H9 (cell line): ENCODE measurements around the gene ACSBG1. TPM values are rescaled to one million over a fixed set of nuclear protein-coding genes. Genes with fewer than 3 reads are reported as not detected.

Experiments used
- DNase-seq: peaks from one replicate; pipeline ENCODE4 v3.0.0-alpha.2; 2017
- H2AFZ ChIP-seq: one replicate; pipeline ENCODE4 v1.6.1; 2013; ENCODE audit warnings: mild to moderate bottlenecking, low read length, control low read depth, moderate library complexity
- H2AK5ac ChIP-seq: 2 replicates; pipeline ENCODE4 v1.6.1; 2013; ENCODE audit warnings: low read length, control low read depth, mixed read lengths; ENCODE audit not compliant: insufficient read length
- H2BK120ac ChIP-seq: one replicate; pipeline ENCODE4 v1.6.1; 2013; ENCODE audit warnings: low read depth, mild to moderate bottlenecking, low read length, control low read depth, inconsistent platforms; ENCODE audit not compliant: poor library complexity, severe bottlenecking
- H2BK12ac ChIP-seq: 2 replicates; pipeline ENCODE4 v1.6.1; 2013; ENCODE audit warnings: low read length, control low read depth, mixed read lengths, low read depth; ENCODE audit not compliant: insufficient read length
- H2BK15ac ChIP-seq: 2 replicates; pipeline ENCODE4 v1.6.1; 2013; ENCODE audit warnings: low read depth, low read length, control low read depth
- H2BK20ac ChIP-seq: one replicate; pipeline ENCODE4 v1.6.1; 2013; ENCODE audit warnings: low read depth, mild to moderate bottlenecking, low read length, control low read depth, inconsistent platforms; ENCODE audit not compliant: poor library complexity, severe bottlenecking
- H2BK5ac ChIP-seq: 2 replicates; pipeline ENCODE4 v1.6.1; 2013; ENCODE audit warnings: low read length, control low read depth, mixed read lengths; ENCODE audit not compliant: insufficient read length
- H3K14ac ChIP-seq: 2 replicates; pipeline ENCODE4 v1.6.1; 2013; ENCODE audit warnings: low read length, control low read depth; ENCODE audit not compliant: insufficient read depth
- H3K18ac ChIP-seq: 2 replicates; pipeline ENCODE4 v1.6.1; 2013; ENCODE audit warnings: low read depth, mild to moderate bottlenecking, mixed read lengths, low read length, control low read depth; ENCODE audit not compliant: insufficient read length
- H3K23ac ChIP-seq: 2 replicates; pipeline ENCODE4 v1.6.1; 2013; ENCODE audit warnings: low read length, control low read depth, mixed read lengths, low read depth; ENCODE audit not compliant: insufficient read length
- H3K23me2 ChIP-seq: 2 replicates; pipeline ENCODE4 v1.6.1; 2013; ENCODE audit warnings: low read depth, mild to moderate bottlenecking, mixed read lengths, low read length, control low read depth; ENCODE audit not compliant: insufficient read length, poor library complexity, severe bottlenecking
- H3K27ac ChIP-seq: 2 replicates; pipeline ENCODE4 v1.5.1; 2013; ENCODE audit warnings: low read length, control low read depth, mixed read lengths, low read depth; ENCODE audit not compliant: insufficient read length
- H3K27me3 ChIP-seq: 2 replicates; pipeline ENCODE4 v1.6.1; 2013; ENCODE audit warnings: low read length, control low read depth, inconsistent platforms; ENCODE audit not compliant: insufficient read depth
- H3K4ac ChIP-seq: 2 replicates; pipeline ENCODE4 v1.6.1; 2013; ENCODE audit warnings: low read depth, mild to moderate bottlenecking, control low read depth, inconsistent platforms, low read length, moderate library complexity
- H3K4me1 ChIP-seq: 2 replicates; pipeline ENCODE4 v1.6.1; 2013; ENCODE audit warnings: low read length, control low read depth, inconsistent platforms; ENCODE audit not compliant: insufficient read depth
- H3K4me2 ChIP-seq: 2 replicates; pipeline ENCODE4 v1.6.1; 2013; ENCODE audit warnings: low read length, control low read depth, mixed read lengths; ENCODE audit not compliant: insufficient read length, insufficient read depth
- H3K56ac ChIP-seq: 2 replicates; pipeline ENCODE4 v1.6.1; 2013; ENCODE audit warnings: low read depth, mild to moderate bottlenecking, mixed read lengths, low read length, control low read depth; ENCODE audit not compliant: insufficient read length
- H3K79me1 ChIP-seq: 2 replicates; pipeline ENCODE4 v1.6.1; 2013; ENCODE audit warnings: low read depth, mild to moderate bottlenecking, moderate library complexity, low read length, control low read depth, inconsistent platforms; ENCODE audit not compliant: insufficient read depth, poor library complexity, severe bottlenecking
- H3K79me2 ChIP-seq: 2 replicates; pipeline ENCODE4 v1.6.1; 2013; ENCODE audit warnings: low read length, control low read depth, inconsistent platforms; ENCODE audit not compliant: insufficient read depth
- H3K9ac ChIP-seq: 2 replicates; pipeline ENCODE4 v1.6.1; 2013; ENCODE audit warnings: low read length, control low read depth, mixed read lengths; ENCODE audit not compliant: insufficient read length; ENCODE audit errors: extremely low read depth
- H3K9me3 ChIP-seq: one replicate; pipeline ENCODE4 v1.6.1; 2013; ENCODE audit warnings: low read depth, low read length, inconsistent platforms; ENCODE audit not compliant: control insufficient read depth
- H3T11ph ChIP-seq: one replicate; pipeline ENCODE4 v1.6.1; 2013; ENCODE audit warnings: mild to moderate bottlenecking, low read length, control low read depth, inconsistent platforms
- H4K20me1 ChIP-seq: one replicate; pipeline ENCODE4 v1.6.1; 2013; ENCODE audit not compliant: control insufficient read depth, insufficient read length, insufficient read depth
- H4K5ac ChIP-seq: 2 replicates; pipeline ENCODE4 v1.6.1; 2013; ENCODE audit warnings: low read depth, mild to moderate bottlenecking, mixed read lengths, low read length, control low read depth; ENCODE audit not compliant: insufficient read length
- H4K8ac ChIP-seq: replicated peaks from 2 replicates; pipeline ENCODE4 v1.6.1; 2013; ENCODE audit warnings: low read length, control low read depth, mixed read lengths, low read depth; ENCODE audit not compliant: insufficient read length
- H4K91ac ChIP-seq: 2 replicates; pipeline ENCODE4 v1.6.1; 2013; ENCODE audit warnings: low read depth, mild to moderate bottlenecking, moderate library complexity, mixed read lengths, low read length, control low read depth; ENCODE audit not compliant: insufficient read length
- H3K27ac Mint-ChIP-seq, 3 experiments: 2 replicates in 2 of 3; 3 replicates in 1 of 3; pipeline ENCODE4 v1.8.0; 2020 to 2021; ENCODE audit warnings: mixed read lengths in 3 of 3, mild to moderate bottlenecking in 1 of 3, moderate library complexity in 1 of 3
- H3K27me3 Mint-ChIP-seq: 2 replicates; pipeline ENCODE4 v1.8.0; 2021; ENCODE audit warnings: low read depth, mild to moderate bottlenecking, moderate library complexity, mixed read lengths
- H3K36me3 Mint-ChIP-seq, 3 experiments: 2 replicates in 2 of 3; 3 replicates in 1 of 3; pipeline ENCODE4 v1.8.0; 2020 to 2021; ENCODE audit warnings: low read depth in 3 of 3, mixed read lengths in 3 of 3; ENCODE audit not compliant: insufficient read depth in 1 of 3
- H3K4me1 Mint-ChIP-seq, 2 experiments: 2 replicates each; pipeline ENCODE4 v1.8.0; 2020; ENCODE audit warnings: mixed read lengths in 2 of 2
- H3K4me3 Mint-ChIP-seq, 2 experiments: 2 replicates in 1 of 2; 3 replicates in 1 of 2; pipeline ENCODE4 v1.8.0; 2020 to 2021; ENCODE audit warnings: mild to moderate bottlenecking in 2 of 2, mixed read lengths in 2 of 2, moderate library complexity in 1 of 2
- H3K9me3 Mint-ChIP-seq, 2 experiments: 2 replicates in 1 of 2; 3 replicates in 1 of 2; pipeline ENCODE4 v1.8.0; 2020; ENCODE audit warnings: mild to moderate bottlenecking in 2 of 2, mixed read lengths in 2 of 2, moderate library complexity in 1 of 2
- CTCF ChIP-seq: fragments of 200-600 bp; sonication (generic); conservative IDR thresholded peaks from 3 replicates; pipeline ENCODE4 v1.8.0; 2021; ENCODE audit warnings: antibody characterized with exemption, mild to moderate bottlenecking
- WGBS: extraction: QIAGEN DNeasy Blood & Tissue Kit; methylation state at CpG from one replicate; pipeline ENCODE4 v1.1.7; 2013; ENCODE audit warnings: missing lambda C conversion rate, low lambda C conversion rate, mixed read lengths; ENCODE audit not compliant: insufficient read length; ENCODE audit errors: extremely low coverage; 5-methylcytosine and 5-hydroxymethylcytosine counted together
- total RNA-seq: library from RNA; stranded (reverse); gene quantifications from 2 replicates; pipeline ENCODE4 v1.2.1, GENCODE V29; 2021

Gene ACSBG1
- total RNA-seq, 1 experiment from 2014 or later, result 2.2 TPM

GRCh38 chr15:78216276-78217104 lies 17.9 kb downstream of the ACSBG1 start:
- no peaks in the 10 kb centered on the region for H3K79me2 ChIP-seq
- no peaks in the 10 kb centered on the region for H3K9me3 ChIP-seq
- no peak overlapping the region for H3K27ac Mint-ChIP-seq
- peaks cover 2% of the 10 kb centered on the region; the same call in 1 of the 2 replicates for H3K4me1 ChIP-seq
- H2AK5ac ChIP-seq, result no peak overlapping the region
- no peaks in the 10 kb centered on the region for H3K27me3 Mint-ChIP-seq
- WGBS, result no CpG with 5 or more reads among the region's 7 CpGs
- H3K9ac ChIP-seq, result no peak overlapping the region
- no peaks in the 10 kb centered on the region for H4K20me1 ChIP-seq
- H2BK5ac ChIP-seq, result no peak overlapping the region
- H3K27me3 ChIP-seq, result no peaks in the 10 kb centered on the region
- no peak overlapping the region for H3K4me3 Mint-ChIP-seq
- no peak overlapping the region for H2AFZ ChIP-seq
- no peak overlapping the region for H2BK12ac ChIP-seq
- no peak overlapping the region for H4K5ac ChIP-seq
- H3K18ac ChIP-seq, result no peak overlapping the region
- no peaks in the 10 kb centered on the region; a peak in 1 of 5 replicates for H3K9me3 Mint-ChIP-seq
- H2BK120ac ChIP-seq, result no peak overlapping the region
- H3K14ac ChIP-seq, result no peak overlapping the region
- H3K23ac ChIP-seq, result no peak overlapping the region
- H3K4ac ChIP-seq, result no peak overlapping the region
- no peak overlapping the region for H4K8ac ChIP-seq
- no peak overlapping the region for H4K91ac ChIP-seq
- H3K23me2 ChIP-seq, result no peaks in the 10 kb centered on the region
- H3K4me2 ChIP-seq, result no peak overlapping the region
- H2BK15ac ChIP-seq, result no peak overlapping the region
- H3K36me3 Mint-ChIP-seq, result no peaks in the 10 kb centered on the region
- H3K4me1 Mint-ChIP-seq, result peaks cover 13 to 23% of the 10 kb centered on the region in 2 experiments
- H3K79me1 ChIP-seq, result no peaks in the 10 kb centered on the region
- H3K27ac ChIP-seq, result no peak overlapping the region
- DNase-seq, result no peak
- no peak for TF ChIP-seq CTCF
- no peak overlapping the region for H3K56ac ChIP-seq
- no peak overlapping the region for H3T11ph ChIP-seq
- H2BK20ac ChIP-seq, result no peak overlapping the region
